ENCODE data around the gene CRTC3.

The CRTC3 gene

GRCh38 chr15:90529371-90530249, at the start of gene CRTC3:
Gene CRTC3, plus strand, starts transcription at chr15:90529923. Its CDS starts 149 bp downstream, at chr15:90530072.
- DNase-seq (ENCODE audit: insufficient read length, low spot score) (peak; percentile 53), FAIRE-seq (no peak)
- TF ChIP-seq CTCF (IDR thresholded peaks at IDR 0.05; ENCODE audit: insufficient read depth, missing control alignments): peak; percentile 15

GRCh38 chr15:90481023-90481422, 48.7 kb upstream of the CRTC3 start:
- TF ChIP-seq CTCF (IDR thresholded peaks at IDR 0.05; ENCODE audit: insufficient read depth, missing control alignments): no peak
- DNase-seq (ENCODE audit: insufficient read length, low spot score) (no peak), FAIRE-seq (no peak)

- DNase-seq (ENCODE audit: insufficient read length, low spot score) (no peak), FAIRE-seq (peak; percentile 32)
- TF ChIP-seq CTCF (IDR thresholded peaks at IDR 0.05; ENCODE audit: insufficient read depth, missing control alignments): peak; percentile 70
These were observed 47.4 kb upstream of the CRTC3 start for GRCh38 chr15:90482124-90483011.

- DNase-seq (ENCODE audit: insufficient read length, low spot score) (no peak), FAIRE-seq (no peak)
- no peak for TF ChIP-seq CTCF (IDR thresholded peaks at IDR 0.05; ENCODE audit: insufficient read depth, missing control alignments)
These were observed 46.8 kb upstream of the CRTC3 start for GRCh38 chr15:90483012-90483307.

GRCh38 chr15:90483637-90484036, 46.1 kb upstream of the CRTC3 start:
- DNase-seq (ENCODE audit: insufficient read length, low spot score) (no peak), FAIRE-seq (no peak)

GRCh38 chr15:90487186-90487585, 42.5 kb upstream of the CRTC3 start:
- no peak for TF ChIP-seq CTCF (IDR thresholded peaks at IDR 0.05; ENCODE audit: insufficient read depth, missing control alignments)
- FAIRE-seq: no peak
- no peak for DNase-seq (ENCODE audit: insufficient read length, low spot score)

More at GRCh38 chr15:90483637-90484036, 46.1 kb upstream of the CRTC3 start:
- TF ChIP-seq CTCF (IDR thresholded peaks at IDR 0.05; ENCODE audit: insufficient read depth, missing control alignments): no peak

All from D721Med (cell line).